SK-N-SH treated with all-trans-retinoic acid at 6 μM for 48 hours (cell line): ENCODE data around the gene HTT.

Source experiments
- ATAC-seq: fragments of 200-7000 bp; cut with Tn5 transposase; 3 replicates; pipeline ENCODE4 v1.9.1; 2020; ENCODE audit warnings: mild to moderate bottlenecking, moderate library complexity
- ARNTL ChIP-seq: fragments of 450-650 bp; formaldehyde crosslinking; IDR thresholded peaks from 2 replicates; pipeline ENCODE4 v1.5.0; 2020; ENCODE audit warnings: low read depth, mild to moderate bottlenecking, moderate library complexity, borderline replicate concordance
- BACH2 ChIP-seq: fragments of 250-450 bp; sonication (Bioruptor Pico); IDR thresholded peaks from 2 replicates; pipeline ENCODE4 v1.9.0; 2021; ENCODE audit warnings: mild to moderate bottlenecking, borderline replicate concordance
- CREB5 ChIP-seq: fragments of 250-450 bp; sonication (Bioruptor Pico); IDR thresholded peaks from 2 replicates; pipeline ENCODE4 v1.5.1; 2020; ENCODE audit warnings: low read depth, mild to moderate bottlenecking, moderate library complexity
- CSDC2 ChIP-seq: fragments of 250-450 bp; sonication (Bioruptor Pico); IDR thresholded peaks from 2 replicates; pipeline ENCODE4 v1.5.0; 2020; ENCODE audit warnings: mild to moderate bottlenecking, moderate library complexity
- CSRNP3 ChIP-seq: fragments of 250-450 bp; sonication (Bioruptor Pico); IDR thresholded peaks from 2 replicates; pipeline ENCODE4 v1.5.1; 2021; ENCODE audit warnings: mild to moderate bottlenecking, moderate library complexity
- ESRRG ChIP-seq: fragments of 250-450 bp; sonication (Bioruptor Pico); IDR thresholded peaks from 2 replicates; pipeline ENCODE4 v1.6.1; 2021; ENCODE audit warnings: mild to moderate bottlenecking
- GLIS3 ChIP-seq: fragments of 250-450 bp; sonication (Bioruptor Pico); IDR thresholded peaks from 2 replicates; pipeline ENCODE4 v1.5.0; 2020; ENCODE audit warnings: mild to moderate bottlenecking, moderate library complexity
- ISL1 ChIP-seq: fragments of 250-450 bp; sonication (Bioruptor Pico); IDR thresholded peaks from 2 replicates; pipeline ENCODE4 v2.1.2; 2022; ENCODE audit warnings: mild to moderate bottlenecking, moderate library complexity
- OSR1 ChIP-seq: fragments of 250-450 bp; sonication (Bioruptor Pico); IDR thresholded peaks from 2 replicates; pipeline ENCODE4 v1.8.0; 2022; ENCODE audit warnings: moderate library complexity, mild to moderate bottlenecking, inconsistent platforms
- PATZ1 ChIP-seq: fragments of 250-450 bp; sonication (Bioruptor Pico); IDR thresholded peaks from 2 replicates; pipeline ENCODE4 v1.8.0; 2020; ENCODE audit warnings: mild to moderate bottlenecking, moderate library complexity, borderline replicate concordance
- POU6F1 ChIP-seq: fragments of 250-450 bp; sonication (Bioruptor Pico); IDR thresholded peaks from 2 replicates; pipeline ENCODE4 v1.8.0; 2021; ENCODE audit warnings: low read depth, mild to moderate bottlenecking, moderate library complexity, borderline replicate concordance
- PPARA ChIP-seq: fragments of 250-450 bp; sonication (Bioruptor Pico); IDR thresholded peaks from 2 replicates; pipeline ENCODE4 v1.5.0; 2020; ENCODE audit warnings: mild to moderate bottlenecking, borderline replicate concordance
- SNAI2 ChIP-seq: fragments of 250-450 bp; sonication (Bioruptor Pico); IDR thresholded peaks from 2 replicates; pipeline ENCODE4 v1.5.0; 2020; ENCODE audit warnings: mild to moderate bottlenecking, moderate library complexity
- TCF4 ChIP-seq: fragments of 250-450 bp; sonication (Bioruptor Pico); IDR thresholded peaks from 2 replicates; pipeline ENCODE4 v1.8.0; 2021; ENCODE audit warnings: mild to moderate bottlenecking, moderate library complexity, borderline replicate concordance
- TSHZ2 ChIP-seq: fragments of 250-450 bp; sonication (Bioruptor Pico); IDR thresholded peaks from 2 replicates; pipeline ENCODE4 v1.5.0; 2020; ENCODE audit warnings: mild to moderate bottlenecking, moderate library complexity
- ZC3H10 ChIP-seq: fragments of 250-450 bp; sonication (Bioruptor Pico); IDR thresholded peaks from 2 replicates; pipeline ENCODE4 v1.5.1; 2021; ENCODE audit warnings: mild to moderate bottlenecking, moderate library complexity
- ZFP30 ChIP-seq: fragments of 450-650 bp; formaldehyde crosslinking; IDR thresholded peaks from 2 replicates; pipeline ENCODE4 v1.5.0; 2022; ENCODE audit warnings: mild to moderate bottlenecking, moderate library complexity
- ZNF565 ChIP-seq: fragments of 450-650 bp; formaldehyde crosslinking; conservative IDR thresholded peaks from 2 replicates; pipeline ENCODE4 v1.5.0; 2020; ENCODE audit warnings: low read depth, mild to moderate bottlenecking, moderate library complexity
- ZNF70 ChIP-seq: fragments of 450-650 bp; formaldehyde crosslinking; IDR thresholded peaks from 2 replicates; pipeline ENCODE4 v1.5.0; 2020; ENCODE audit warnings: mild to moderate bottlenecking, moderate library complexity
- ZNF8 ChIP-seq: fragments of 450-650 bp; formaldehyde crosslinking; IDR thresholded peaks from 2 replicates; pipeline ENCODE4 v1.5.0; 2020; ENCODE audit warnings: mild to moderate bottlenecking, moderate library complexity

Gene HTT

GRCh38 chr4:3065551-3065950 is 8.9 kb upstream of the HTT start:
- TF ChIP-seq BACH2 (no peak), OSR1 (CRISPR knock-in tag) (no peak), SNAI2 (no peak), GLIS3 (CRISPR knock-in tag) (no peak), CREB5 (CRISPR knock-in tag) (no peak), CSDC2 (no peak), ISL1 (CRISPR knock-in tag) (no peak), ZNF70 (CRISPR knock-in tag) (no peak), TCF4 (no peak), TSHZ2 (CRISPR knock-in tag) (no peak), PATZ1 (CRISPR knock-in tag) (no peak), ZFP30 (CRISPR knock-in tag) (no peak), ZNF8 (CRISPR knock-in tag) (no peak)
- ATAC-seq: no peak

- ATAC-seq: no peak
Observed at GRCh38 chr4:3066836-3067400, 7.6 kb upstream of the HTT start.

GRCh38 chr4:3067473-3068001 is 6.9 kb upstream of the HTT start:
- TF ChIP-seq POU6F1 (CRISPR knock-in tag) (no peak), ZC3H10 (no peak), PATZ1 (CRISPR knock-in tag) (no peak), BACH2 (no peak), ESRRG (CRISPR knock-in tag) (no peak), PPARA (CRISPR knock-in tag) (no peak), ARNTL (CRISPR knock-in tag) (no peak), CSRNP3 (CRISPR knock-in tag) (no peak), SNAI2 (no peak), ZNF565 (CRISPR knock-in tag) (no peak), CSDC2 (no peak), ZNF70 (CRISPR knock-in tag) (no peak), TCF4 (no peak), ZFP30 (CRISPR knock-in tag) (no peak), CREB5 (CRISPR knock-in tag) (no peak)
- ATAC-seq: no peak

More at GRCh38 chr4:3066836-3067400, 7.6 kb upstream of the HTT start:
- TF ChIP-seq ZFP30 (CRISPR knock-in tag): no peak
- no peak for TF ChIP-seq POU6F1 (CRISPR knock-in tag)
- TF ChIP-seq ZNF8 (CRISPR knock-in tag): no peak
- no peak for TF ChIP-seq ZNF70 (CRISPR knock-in tag)
